ENCODE data around the gene CAMK4. TPM values are rescaled to one million over a fixed set of nuclear protein-coding genes. Genes with fewer than 3 reads are reported as not detected.

The CAMK4 gene
- total RNA-seq, 2 donors from 2014 or later, result 3.8 to 6.6 TPM

- Histone ChIP-seq H3K4me1 (ENCODE audit: control insufficient read depth in 1 of 2, low read depth in 2 of 2) (no peaks in the 10 kb centered on the region), H3K36me3 (no peaks in the 10 kb centered on the region), H3K9me3 (no peaks in the 10 kb centered on the region), H3K27ac (no peak overlapping the region), H3K4me3 (no peak overlapping the region), H3K27me3 (replicated peaks; ENCODE audit: insufficient read depth) (no peaks in the 10 kb centered on the region)
- ATAC-seq (ENCODE audit: insufficient number of reproducible peaks, low FRiP score, low read depth), result no peak
- DNase-seq (ENCODE audit: low spot score), result no peak
- no peak for TF ChIP-seq CTCF (IDR thresholded peaks at IDR 0.05)
Measured at GRCh38 chr5:111360173-111360572, 136.0 kb downstream of the CAMK4 start.

GRCh38 chr5:111364992-111365391 lies 140.8 kb downstream of the CAMK4 start:
- no peaks in the 10 kb centered on the region for H3K36me3 ChIP-seq
- no peaks in the 10 kb centered on the region for H3K9me3 ChIP-seq
- no peaks in the 10 kb centered on the region for H3K4me1 ChIP-seq (ENCODE audit: control insufficient read depth in 1 of 2, low read depth in 2 of 2)
- no peak overlapping the region for H3K27ac ChIP-seq
- ATAC-seq (ENCODE audit: insufficient number of reproducible peaks, low FRiP score, low read depth), result no peak
- no peak for TF ChIP-seq CTCF (IDR thresholded peaks at IDR 0.05)
- no peak for DNase-seq (ENCODE audit: low spot score)
- H3K27me3 ChIP-seq (replicated peaks; ENCODE audit: insufficient read depth), result no peaks in the 10 kb centered on the region
- no peak overlapping the region for H3K4me3 ChIP-seq

GRCh38 chr5:111366388-111366787 lies 142.2 kb downstream of the CAMK4 start:
- DNase-seq (ENCODE audit: low spot score) (no peak), ATAC-seq (ENCODE audit: insufficient number of reproducible peaks, low FRiP score, low read depth) (no peak)
- Histone ChIP-seq H3K27ac (no peak overlapping the region), H3K4me1 (ENCODE audit: control insufficient read depth in 1 of 2, low read depth in 2 of 2) (no peaks in the 10 kb centered on the region), H3K4me3 (no peak overlapping the region), H3K36me3 (no peaks in the 10 kb centered on the region), H3K9me3 (no peaks in the 10 kb centered on the region), H3K27me3 (replicated peaks; ENCODE audit: insufficient read depth) (no peaks in the 10 kb centered on the region)
- no peak for TF ChIP-seq CTCF (IDR thresholded peaks at IDR 0.05)

GRCh38 chr5:111367115-111367514 lies 142.9 kb downstream of the CAMK4 start:
- Histone ChIP-seq H3K27ac (no peak overlapping the region), H3K4me3 (no peak overlapping the region), H3K27me3 (replicated peaks; ENCODE audit: insufficient read depth) (no peaks in the 10 kb centered on the region), H3K36me3 (no peaks in the 10 kb centered on the region), H3K9me3 (no peaks in the 10 kb centered on the region), H3K4me1 (ENCODE audit: control insufficient read depth in 1 of 2, low read depth in 2 of 2) (no peaks in the 10 kb centered on the region)
- no peak for TF ChIP-seq CTCF (IDR thresholded peaks at IDR 0.05)
- DNase-seq (ENCODE audit: low spot score) (no peak), ATAC-seq (ENCODE audit: insufficient number of reproducible peaks, low FRiP score, low read depth) (no peak)

GRCh38 chr5:111372799-111373198 lies 148.6 kb downstream of the CAMK4 start:
- Histone ChIP-seq H3K9me3 (no peaks in the 10 kb centered on the region), H3K36me3 (no peaks in the 10 kb centered on the region), H3K27me3 (replicated peaks; ENCODE audit: insufficient read depth) (no peaks in the 10 kb centered on the region), H3K4me3 (no peak overlapping the region), H3K4me1 (ENCODE audit: control insufficient read depth in 1 of 2, low read depth in 2 of 2) (no peaks in the 10 kb centered on the region), H3K27ac (no peak overlapping the region)
- DNase-seq (ENCODE audit: low spot score) (no peak), ATAC-seq (ENCODE audit: insufficient number of reproducible peaks, low FRiP score, low read depth) (no peak)
- no peak for TF ChIP-seq CTCF (IDR thresholded peaks at IDR 0.05)

All from thoracic aorta (tissue), 2 donors.